Fibroblast of lung (primary cell): ENCODE results near the gene INPPL1. TPM values are rescaled to one million over a fixed set of nuclear protein-coding genes. Genes with fewer than 3 reads are reported as not detected.

Experiments used
- DNase-seq, 2 donors: peaks; one replicate each; pipeline versions ENCODE4 v3.0.0 to v3.0.0-alpha.2; 2010; ENCODE audit warnings: low read depth in 2 of 2
- H2AFZ ChIP-seq: 2 replicates; pipeline ENCODE4 v1.5.1; 2012; ENCODE audit warnings: low read length, control low read depth, inconsistent platforms
- H3K27ac ChIP-seq: 2 replicates; pipeline ENCODE4 v1.5.1; 2011; ENCODE audit warnings: low read length, control low read depth; ENCODE audit not compliant: insufficient read depth
- H3K27me3 ChIP-seq: 2 replicates; pipeline ENCODE4 v1.5.1; 2011; ENCODE audit warnings: mild to moderate bottlenecking, low read length; ENCODE audit not compliant: control insufficient read depth, insufficient read depth
- H3K36me3 ChIP-seq: 2 replicates; pipeline ENCODE4 v1.5.1; 2011; ENCODE audit warnings: low read length; ENCODE audit not compliant: control insufficient read depth, insufficient read depth
- H3K4me1 ChIP-seq: 2 replicates; pipeline ENCODE4 v1.5.1; 2011; ENCODE audit warnings: low read length; ENCODE audit not compliant: control insufficient read depth, insufficient read depth; ENCODE audit errors: extremely low read depth
- H3K4me2 ChIP-seq: 2 replicates; pipeline ENCODE4 v1.5.1; 2011; ENCODE audit warnings: low read length, control low read depth; ENCODE audit not compliant: insufficient read depth; ENCODE audit errors: extremely low read depth
- H3K4me3 ChIP-seq, 4 experiments: fragments of 200-600 bp in 1 of 4; sonication (generic) in 1 of 4; replicated peaks in 1 of 4; 2 replicates each; pipeline ENCODE4 v1.5.1; 2011 to 2016; ENCODE audit warnings: low read length in 4 of 4, low read depth in 3 of 4, mild to moderate bottlenecking in 3 of 4, control low read depth in 2 of 4, inconsistent platforms in 1 of 4, mixed read lengths in 1 of 4; ENCODE audit not compliant: insufficient read depth in 1 of 4; ENCODE audit errors: control extremely low read depth in 1 of 4
- H3K79me2 ChIP-seq: 2 replicates; pipeline ENCODE4 v1.5.1; 2012; ENCODE audit warnings: mild to moderate bottlenecking, low read length, inconsistent platforms; ENCODE audit not compliant: control insufficient read depth, insufficient read depth
- H3K9ac ChIP-seq: 2 replicates; pipeline ENCODE4 v1.5.1; 2011; ENCODE audit warnings: mild to moderate bottlenecking, low read length, control low read depth; ENCODE audit not compliant: insufficient read depth
- H3K9me3 ChIP-seq: 2 replicates; pipeline ENCODE4 v1.5.1; 2012; ENCODE audit warnings: low read depth, low read length; ENCODE audit not compliant: control insufficient read depth, insufficient read depth
- H4K20me1 ChIP-seq: 2 replicates; pipeline ENCODE4 v1.5.1; 2011; ENCODE audit warnings: low read length; ENCODE audit not compliant: control insufficient read depth, insufficient read depth; ENCODE audit errors: extremely low read depth
- EZH2 ChIP-seq: IDR thresholded peaks from 2 replicates; pipeline ENCODE4 v1.5.1; 2012; ENCODE audit warnings: low read length, control low read depth, mild to moderate bottlenecking; ENCODE audit errors: missing control alignments
- polyA minus RNA-seq: library from RNA; depleted of rRNA, polyadenylated mRNA; stranded (reverse); fragments of >200 nt; gene quantifications from 2 replicates; pipeline ENCODE4 v1.2.3, GENCODE V29; 2011; ENCODE audit warnings: low replicate concordance
- polyA plus RNA-seq, 2 donors: library from polyadenylated mRNA; depleted of rRNA in 1 of 2; stranded (reverse) in 1 of 2; unstranded in 1 of 2; fragments of >200 nt; gene quantifications; 2 replicates each; pipeline ENCODE4 v1.2.1, GENCODE V29; 2011 to 2012; ENCODE audit warnings: missing spikeins in 1 of 2
- total RNA-seq: library from RNA; depleted of rRNA; stranded (reverse); fragments of >200 nt; gene quantifications from 2 replicates; pipeline ENCODE4 v1.2.1, GENCODE V29; 2014
- TF ChIP-seq, protein P1 (sequence below), 2 donors: IDR thresholded peaks in 1 of 2; conservative IDR thresholded peaks in 1 of 2; 1 replicate in 1 of 2; 2 replicates in 1 of 2; pipeline ENCODE4 v1.5.1; 2011 to 2012; ENCODE audit warnings: low read length in 2 of 2, control low read depth in 1 of 2, inconsistent platforms in 1 of 2, low read depth in 1 of 2, mild to moderate bottlenecking in 1 of 2

The INPPL1 gene, protein sequence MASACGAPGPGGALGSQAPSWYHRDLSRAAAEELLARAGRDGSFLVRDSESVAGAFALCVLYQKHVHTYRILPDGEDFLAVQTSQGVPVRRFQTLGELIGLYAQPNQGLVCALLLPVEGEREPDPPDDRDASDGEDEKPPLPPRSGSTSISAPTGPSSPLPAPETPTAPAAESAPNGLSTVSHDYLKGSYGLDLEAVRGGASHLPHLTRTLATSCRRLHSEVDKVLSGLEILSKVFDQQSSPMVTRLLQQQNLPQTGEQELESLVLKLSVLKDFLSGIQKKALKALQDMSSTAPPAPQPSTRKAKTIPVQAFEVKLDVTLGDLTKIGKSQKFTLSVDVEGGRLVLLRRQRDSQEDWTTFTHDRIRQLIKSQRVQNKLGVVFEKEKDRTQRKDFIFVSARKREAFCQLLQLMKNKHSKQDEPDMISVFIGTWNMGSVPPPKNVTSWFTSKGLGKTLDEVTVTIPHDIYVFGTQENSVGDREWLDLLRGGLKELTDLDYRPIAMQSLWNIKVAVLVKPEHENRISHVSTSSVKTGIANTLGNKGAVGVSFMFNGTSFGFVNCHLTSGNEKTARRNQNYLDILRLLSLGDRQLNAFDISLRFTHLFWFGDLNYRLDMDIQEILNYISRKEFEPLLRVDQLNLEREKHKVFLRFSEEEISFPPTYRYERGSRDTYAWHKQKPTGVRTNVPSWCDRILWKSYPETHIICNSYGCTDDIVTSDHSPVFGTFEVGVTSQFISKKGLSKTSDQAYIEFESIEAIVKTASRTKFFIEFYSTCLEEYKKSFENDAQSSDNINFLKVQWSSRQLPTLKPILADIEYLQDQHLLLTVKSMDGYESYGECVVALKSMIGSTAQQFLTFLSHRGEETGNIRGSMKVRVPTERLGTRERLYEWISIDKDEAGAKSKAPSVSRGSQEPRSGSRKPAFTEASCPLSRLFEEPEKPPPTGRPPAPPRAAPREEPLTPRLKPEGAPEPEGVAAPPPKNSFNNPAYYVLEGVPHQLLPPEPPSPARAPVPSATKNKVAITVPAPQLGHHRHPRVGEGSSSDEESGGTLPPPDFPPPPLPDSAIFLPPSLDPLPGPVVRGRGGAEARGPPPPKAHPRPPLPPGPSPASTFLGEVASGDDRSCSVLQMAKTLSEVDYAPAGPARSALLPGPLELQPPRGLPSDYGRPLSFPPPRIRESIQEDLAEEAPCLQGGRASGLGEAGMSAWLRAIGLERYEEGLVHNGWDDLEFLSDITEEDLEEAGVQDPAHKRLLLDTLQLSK
- 62.9 and 102 TPM in 2 replicates for total RNA-seq
- 60.3 and 76.9 TPM in 2 replicates for polyA plus RNA-seq
- polyA plus RNA-seq (2012), result 45.6 and 57.1 TPM in 2 replicates
- polyA minus RNA-seq, result 152 and 169 TPM in 2 replicates

DNA sequence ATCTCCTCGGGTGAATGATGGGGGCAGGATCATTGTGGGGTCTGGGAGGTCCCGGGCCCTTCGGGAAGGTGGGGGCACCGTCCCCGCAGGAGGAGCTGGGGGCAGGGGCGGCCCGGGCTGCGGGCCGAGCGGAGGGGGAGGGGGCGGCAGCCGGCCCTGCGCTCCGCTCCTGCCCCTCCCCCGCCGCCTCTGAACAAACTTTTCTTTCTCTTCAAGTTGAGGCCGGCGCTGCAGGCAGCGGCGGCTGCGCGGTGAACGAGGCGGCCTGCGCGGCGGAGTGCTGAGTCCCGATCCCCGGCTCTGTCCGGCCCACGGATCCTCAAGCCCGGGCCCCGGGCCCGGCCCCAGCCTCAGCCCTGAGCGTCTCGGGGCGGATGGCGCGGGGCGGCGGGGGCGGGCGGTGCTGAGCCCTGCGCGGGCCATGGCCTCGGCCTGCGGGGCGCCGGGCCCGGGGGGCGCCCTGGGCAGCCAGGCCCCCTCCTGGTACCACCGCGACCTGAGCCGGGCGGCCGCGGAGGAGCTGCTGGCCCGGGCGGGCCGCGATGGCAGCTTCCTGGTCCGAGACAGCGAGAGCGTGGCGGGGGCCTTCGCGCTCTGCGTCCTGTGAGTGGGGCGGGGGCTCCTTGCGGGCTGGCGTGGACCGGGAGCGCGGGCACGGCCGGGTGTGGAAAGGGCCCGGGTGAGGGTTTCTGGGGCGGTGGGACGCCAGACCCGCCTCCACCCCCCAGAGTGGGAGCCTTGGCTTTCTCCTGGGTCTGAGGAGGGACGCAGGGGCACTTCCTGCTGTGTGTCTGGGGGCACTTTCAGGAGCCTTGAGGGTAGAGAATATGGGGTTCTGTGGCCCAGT lies at the start of gene INPPL1:
TSS of gene INPPL1 (plus strand) at position 204 of the 847 bp plus-strand sequence. CDS start at position 422, 218 bp downstream.
- peak within 1 kb of the TSS; percentile 100 for H3K4me2 ChIP-seq
- H4K20me1 ChIP-seq, result peaks cover 2% of the 10 kb centered on the region
- peaks cover 20% of the 10 kb centered on the region for H3K36me3 ChIP-seq
- H3K9ac ChIP-seq, result peak within 1 kb of the TSS; percentile 67
- peak within 1 kb of the TSS; percentile 86 to 97 (median 94) for H3K4me3 ChIP-seq
- peaks cover 31% of the 10 kb centered on the region for H3K79me2 ChIP-seq
- H3K27ac ChIP-seq, result peak within 1 kb of the TSS; percentile 72
- no peaks in the 10 kb centered on the region for H3K27me3 ChIP-seq
- DNase-seq, result peak; percentile 25 to 28
- peaks cover 10% of the 10 kb centered on the region for H3K4me1 ChIP-seq
- TF ChIP-seq EZH2, result no peak
- TF ChIP-seq, protein P1, sequence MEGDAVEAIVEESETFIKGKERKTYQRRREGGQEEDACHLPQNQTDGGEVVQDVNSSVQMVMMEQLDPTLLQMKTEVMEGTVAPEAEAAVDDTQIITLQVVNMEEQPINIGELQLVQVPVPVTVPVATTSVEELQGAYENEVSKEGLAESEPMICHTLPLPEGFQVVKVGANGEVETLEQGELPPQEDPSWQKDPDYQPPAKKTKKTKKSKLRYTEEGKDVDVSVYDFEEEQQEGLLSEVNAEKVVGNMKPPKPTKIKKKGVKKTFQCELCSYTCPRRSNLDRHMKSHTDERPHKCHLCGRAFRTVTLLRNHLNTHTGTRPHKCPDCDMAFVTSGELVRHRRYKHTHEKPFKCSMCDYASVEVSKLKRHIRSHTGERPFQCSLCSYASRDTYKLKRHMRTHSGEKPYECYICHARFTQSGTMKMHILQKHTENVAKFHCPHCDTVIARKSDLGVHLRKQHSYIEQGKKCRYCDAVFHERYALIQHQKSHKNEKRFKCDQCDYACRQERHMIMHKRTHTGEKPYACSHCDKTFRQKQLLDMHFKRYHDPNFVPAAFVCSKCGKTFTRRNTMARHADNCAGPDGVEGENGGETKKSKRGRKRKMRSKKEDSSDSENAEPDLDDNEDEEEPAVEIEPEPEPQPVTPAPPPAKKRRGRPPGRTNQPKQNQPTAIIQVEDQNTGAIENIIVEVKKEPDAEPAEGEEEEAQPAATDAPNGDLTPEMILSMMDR (conservative IDR thresholded peaks at IDR 0.05 in 1 of 2, IDR thresholded peaks at IDR 0.05 in 1 of 2; ENCODE audit: low read depth in 1 of 2, low read length in 2 of 2), result no peak
- H2AFZ ChIP-seq, result peak within 1 kb of the TSS; percentile 39
- no peaks in the 10 kb centered on the region for H3K9me3 ChIP-seq

DNA sequence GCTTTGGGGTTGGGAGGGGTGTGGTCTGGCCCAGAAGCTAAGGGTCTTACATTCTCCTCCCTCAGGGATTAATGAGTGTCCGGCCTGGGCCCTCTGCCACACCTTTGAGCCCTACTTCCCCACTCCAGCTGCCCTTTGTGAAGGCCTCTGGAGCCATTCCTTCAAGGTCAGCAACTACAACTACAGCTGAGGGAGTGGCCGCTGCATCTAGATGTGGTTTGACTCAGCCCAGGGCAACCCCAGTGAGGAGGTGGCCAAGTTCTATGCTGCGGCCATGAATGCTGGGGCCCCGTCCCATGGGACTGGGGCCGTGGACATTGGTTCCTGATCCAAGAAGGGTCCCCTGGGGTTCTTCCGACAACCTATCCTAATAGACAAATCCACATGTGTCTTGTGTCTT lies 46.9 kb upstream of the INPPL1 start:
- Histone ChIP-seq H3K4me2 (no peak overlapping the region), H3K4me3 (no peak overlapping the region), H2AFZ (no peak overlapping the region), H3K79me2 (no peaks in the 10 kb centered on the region), H3K27me3 (no peaks in the 10 kb centered on the region), H3K9ac (no peak overlapping the region), H3K4me1 (no peaks in the 10 kb centered on the region), H3K27ac (no peak overlapping the region), H3K36me3 (no peaks in the 10 kb centered on the region), H4K20me1 (no peaks in the 10 kb centered on the region), H3K9me3 (no peaks in the 10 kb centered on the region)
- DNase-seq, result no peak
- no peak for TF ChIP-seq EZH2
